ENCODE measurements around the gene CCNYL1.

CCNYL1 gene

DNA sequence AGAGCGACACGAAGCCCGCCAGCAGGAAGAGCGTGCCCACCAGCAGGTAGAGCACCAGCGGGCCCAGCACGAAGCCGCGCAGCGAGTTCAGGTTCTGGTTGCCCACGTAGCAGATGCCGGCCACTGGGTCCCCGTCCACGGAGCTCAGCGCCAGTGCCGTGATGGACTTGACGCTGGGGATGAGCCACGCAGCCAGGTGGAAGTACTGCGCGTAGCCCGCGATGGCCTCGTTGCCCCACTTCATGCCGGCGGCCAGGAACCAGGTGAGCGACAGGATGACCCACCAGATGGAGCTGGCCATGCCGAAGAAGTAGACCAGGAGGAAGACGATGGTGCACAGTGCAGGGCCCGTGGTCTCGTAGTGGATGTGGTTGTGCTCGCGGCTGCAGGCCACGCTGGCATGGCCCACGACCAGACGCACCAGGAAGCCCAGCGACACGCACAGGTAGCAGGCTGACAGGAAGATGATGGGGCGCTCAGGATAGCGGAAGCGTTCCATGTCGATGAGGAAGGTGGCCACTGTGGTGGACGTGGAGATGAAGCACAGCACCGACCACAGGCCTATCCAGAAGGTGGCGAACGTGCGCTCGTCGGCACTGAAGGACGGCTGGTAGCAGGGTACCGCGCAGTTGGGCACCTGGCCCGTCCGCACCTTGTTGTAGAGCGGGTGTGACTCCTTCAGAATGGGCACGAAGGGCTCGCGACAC is 56.2 kb downstream of the CCNYL1 start:
- DNase-seq: no peak

DNA sequence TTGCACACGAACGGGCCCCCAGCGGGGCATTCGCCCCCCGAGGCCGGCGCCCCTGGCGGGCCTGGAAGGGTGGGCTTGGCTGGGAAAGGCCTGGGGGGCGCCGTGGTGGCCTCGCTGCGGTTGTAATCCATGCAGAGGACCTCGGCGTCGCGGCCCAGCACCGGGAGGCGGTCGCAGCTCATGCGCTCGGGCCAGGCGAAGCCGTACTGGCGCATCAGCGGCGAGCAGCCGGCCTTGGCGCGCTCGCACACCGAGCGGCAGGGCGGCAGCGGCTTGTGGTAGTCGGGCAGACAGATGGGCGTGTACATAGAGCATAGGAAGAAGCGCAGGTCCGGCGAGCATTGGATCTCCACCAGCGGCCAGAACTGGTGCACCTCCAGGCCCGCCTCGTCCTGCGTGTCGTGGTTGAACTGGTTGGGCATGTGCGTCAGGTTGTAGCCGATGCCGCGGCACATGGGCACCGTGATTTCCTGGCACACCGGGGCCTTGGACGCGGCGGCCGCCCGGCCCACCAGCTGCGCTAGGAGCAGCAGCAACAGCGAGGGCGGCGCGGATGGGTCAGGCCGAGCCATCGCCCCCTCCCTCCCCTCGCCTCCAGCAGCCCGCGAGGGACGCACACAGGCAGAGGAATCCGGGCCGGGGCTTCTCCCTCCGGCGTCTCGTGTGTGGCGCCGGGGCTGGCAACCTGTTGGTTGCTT is 56.9 kb downstream of the CCNYL1 start:
- no peak for DNase-seq

DNA sequence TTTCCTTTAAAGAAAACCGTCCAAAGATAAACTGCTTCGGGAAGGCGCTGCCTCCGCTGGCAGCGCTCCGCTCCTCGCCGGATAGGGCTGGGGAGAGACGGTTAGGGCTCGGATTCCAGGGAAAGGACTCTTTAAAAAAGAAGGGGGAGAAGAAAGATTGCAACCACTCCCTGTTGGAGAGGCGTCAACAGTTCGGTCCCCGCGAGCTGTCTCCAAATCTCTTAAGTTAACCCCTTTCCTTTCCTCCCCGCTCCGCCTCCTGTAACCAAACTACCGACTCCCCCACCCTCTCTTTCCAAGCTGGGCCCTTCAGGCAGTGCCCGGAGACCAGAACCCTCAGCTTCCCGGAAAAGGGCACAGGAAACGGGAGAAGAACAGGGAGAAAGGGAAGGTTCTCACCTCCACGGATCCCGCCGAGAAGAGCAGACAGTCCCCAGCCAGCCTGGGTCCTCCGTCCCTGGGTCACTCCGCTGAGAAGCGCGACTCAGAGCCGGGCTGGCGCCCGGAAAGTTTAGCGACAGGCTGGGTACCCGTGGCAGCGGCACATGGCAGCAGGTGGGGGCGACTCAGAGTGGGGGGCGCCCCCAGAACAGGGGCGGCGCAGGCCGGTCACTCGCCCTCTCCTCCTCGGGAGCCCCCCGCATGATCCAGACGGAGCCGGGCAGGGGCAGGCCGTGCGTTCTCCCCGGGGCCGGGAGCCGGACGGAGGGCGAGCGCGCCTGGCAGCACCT is 57.6 kb downstream of the CCNYL1 start:
- peak; percentile 20 to 30 for DNase-seq

DNA sequence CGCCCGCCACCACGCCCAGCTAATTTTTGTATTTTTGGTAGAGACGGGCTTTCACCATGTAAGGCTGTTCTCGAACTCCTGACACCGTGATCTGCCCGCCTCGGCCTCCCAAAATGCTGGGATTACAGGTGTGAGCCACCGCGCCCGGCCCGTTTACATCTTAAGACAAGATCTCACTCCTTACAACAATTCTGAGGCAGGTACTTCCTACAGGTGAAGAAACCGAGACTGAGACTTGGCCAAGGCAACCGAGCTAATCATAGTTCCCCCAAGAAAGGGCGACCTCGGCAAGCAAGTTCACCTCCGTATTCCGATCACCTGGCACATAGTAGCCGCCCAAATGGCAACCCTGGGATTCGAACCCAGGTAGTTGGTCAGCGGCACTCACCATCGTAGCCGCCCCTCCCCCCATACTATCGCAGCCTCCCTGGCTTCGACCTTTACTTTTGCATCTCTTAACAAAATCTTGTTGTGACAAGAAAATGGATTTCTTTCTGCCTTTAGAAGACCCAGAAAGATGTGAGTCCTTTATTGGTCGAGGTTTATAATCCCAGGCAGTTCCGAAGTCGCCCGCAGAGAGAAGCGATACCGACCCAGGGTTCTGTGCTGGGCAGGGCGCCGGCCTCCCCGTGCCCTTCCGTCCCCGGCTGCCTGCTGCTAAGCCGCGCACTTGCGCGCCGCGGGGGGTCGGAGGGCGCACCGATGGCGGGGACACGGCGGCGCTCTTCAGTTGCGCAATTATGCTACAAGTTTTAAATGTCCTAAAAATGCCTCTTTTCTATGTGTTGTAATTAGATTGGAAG is 59.4 kb downstream of the CCNYL1 start:
- no peak for DNase-seq

DNA sequence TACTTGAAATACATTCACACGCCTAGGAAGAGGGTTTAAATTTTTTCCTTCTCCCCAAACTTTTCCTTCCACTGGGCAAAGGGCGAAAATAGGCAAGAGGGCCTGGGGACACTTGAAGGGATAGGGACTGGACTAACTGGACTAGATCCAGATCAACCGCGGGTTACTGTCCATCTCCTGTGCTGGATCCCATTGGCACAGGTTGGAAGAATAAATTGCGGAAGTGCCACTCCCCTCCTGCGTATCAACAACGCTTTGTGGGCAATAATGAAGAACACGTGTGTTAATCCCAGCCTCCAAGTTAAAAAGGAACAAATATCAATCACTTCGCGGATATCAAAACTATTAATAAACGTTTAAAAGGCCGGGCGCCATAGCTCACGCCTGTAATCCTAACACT is 60.0 kb downstream of the CCNYL1 start:
- DNase-seq: no peak

DNA sequence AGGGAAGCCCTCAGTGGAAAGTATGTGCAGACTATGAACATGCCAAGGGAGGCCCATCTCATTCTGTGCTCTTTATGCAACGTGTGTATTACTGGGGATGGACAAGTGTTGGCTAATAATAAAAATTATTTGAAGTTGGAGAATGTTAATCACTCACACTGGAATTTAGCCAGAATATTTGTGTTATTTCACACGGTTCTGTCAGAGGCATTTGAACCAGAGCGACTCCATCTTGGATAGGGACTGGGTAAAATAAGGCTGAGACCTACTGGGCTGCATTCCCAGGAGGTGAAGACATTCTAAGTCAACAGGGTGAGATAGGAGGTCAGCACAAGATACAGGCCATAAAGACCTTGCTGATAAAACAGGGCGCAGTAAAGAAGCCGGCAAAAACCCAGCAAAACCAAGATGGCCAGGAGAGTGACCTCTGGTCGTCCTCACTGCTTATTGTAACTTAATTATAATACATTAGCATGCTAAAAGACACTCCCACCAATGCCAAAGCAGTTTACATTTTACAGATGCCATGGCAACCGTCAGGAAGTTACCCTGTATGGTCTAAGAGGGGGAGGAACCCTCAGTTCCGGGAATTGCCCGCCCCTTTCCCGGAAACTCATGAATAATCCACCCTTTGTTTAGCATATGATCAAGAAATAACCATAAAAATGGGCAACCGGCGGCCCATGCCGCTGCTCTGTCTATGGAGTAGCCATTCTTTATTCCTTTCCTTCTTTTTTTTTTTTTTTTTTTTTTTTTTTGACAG is 60.8 kb downstream of the CCNYL1 start:
- DNase-seq: no peak

DNA sequence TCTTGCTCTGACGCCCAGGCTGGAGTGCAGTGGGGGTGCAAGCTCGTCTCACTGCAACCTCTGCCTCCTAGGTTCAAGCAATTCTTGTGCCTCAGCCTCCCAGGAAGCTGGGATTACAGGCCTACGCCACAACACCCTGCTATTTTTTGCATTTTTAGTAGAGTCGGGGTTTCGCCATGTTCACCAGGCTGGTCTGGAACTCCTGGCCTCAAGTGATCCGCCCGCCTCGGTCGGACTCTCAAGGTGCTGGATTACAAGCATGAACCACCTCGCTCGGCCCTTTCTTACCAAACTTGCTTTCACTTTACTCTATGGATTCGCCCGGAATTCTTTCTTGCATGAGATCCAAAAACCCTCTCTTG is 61.4 kb downstream of the CCNYL1 start:
- no peak for DNase-seq

DNA sequence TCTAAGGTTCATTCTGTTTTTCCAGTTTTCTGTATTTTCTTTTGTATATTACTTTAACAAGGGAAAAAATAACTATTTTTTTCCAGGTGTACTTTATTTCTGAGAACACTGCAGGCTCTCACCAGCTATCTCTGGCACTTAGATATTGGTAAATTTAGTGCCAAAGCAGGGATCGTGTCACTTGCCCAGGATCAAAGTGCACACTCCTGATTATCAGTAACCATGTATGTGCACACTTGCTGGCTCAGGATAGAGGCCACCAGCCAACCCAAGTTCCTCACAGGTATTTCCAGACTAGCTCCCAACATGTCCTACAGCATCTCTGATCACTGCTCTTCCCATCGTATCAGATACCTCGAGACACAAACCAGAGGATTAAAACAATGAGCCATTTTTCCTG is 64.0 kb downstream of the CCNYL1 start:
- DNase-seq: no peak

DNA sequence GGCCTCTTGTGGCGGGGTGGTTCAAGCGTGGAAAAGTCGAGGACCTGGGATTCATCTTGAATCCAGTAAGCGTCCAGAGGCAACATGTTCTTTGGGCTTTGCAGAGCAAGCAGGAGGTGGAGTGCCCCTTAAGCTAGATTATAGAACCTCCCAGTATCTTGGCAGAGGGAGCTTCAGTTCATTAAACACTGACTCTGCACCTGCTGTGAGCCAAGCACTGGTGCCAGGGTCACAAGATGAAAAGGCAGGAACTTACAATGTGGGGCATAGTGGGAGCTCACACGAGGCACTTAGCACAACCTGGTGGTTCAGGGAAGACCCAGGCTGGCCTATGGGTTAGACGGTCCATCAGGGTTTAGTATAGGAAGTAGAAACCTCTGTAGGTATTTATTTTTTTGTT is 65.7 kb downstream of the CCNYL1 start:
- DNase-seq: no peak

DNA sequence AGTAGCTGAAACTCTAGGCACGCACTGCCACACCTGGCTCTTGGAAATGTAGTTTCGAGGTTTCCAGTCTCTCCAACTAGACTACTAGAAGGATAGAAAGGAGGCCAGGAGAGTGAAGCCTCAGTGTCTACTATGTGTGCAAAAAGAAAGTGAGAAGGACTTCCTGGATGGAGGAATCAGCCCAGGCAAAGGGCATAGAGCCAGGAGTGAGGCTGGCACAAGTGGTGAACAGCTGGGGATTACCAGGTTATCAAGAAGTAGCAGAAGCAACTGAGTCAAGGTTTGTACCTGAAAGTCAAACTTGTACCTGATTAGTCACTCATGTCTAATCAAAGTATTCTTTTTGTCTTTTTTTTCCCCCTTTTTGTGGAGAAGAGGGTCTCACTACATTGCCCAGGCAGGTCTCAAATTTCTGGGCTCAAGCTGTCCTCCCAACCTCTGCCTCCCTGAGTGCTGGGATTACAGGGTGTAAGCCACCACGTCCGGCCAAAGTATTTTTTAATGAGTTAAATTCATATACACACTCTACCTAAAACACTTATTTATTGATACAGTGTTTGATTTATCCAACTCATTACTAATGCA is 67.0 kb downstream of the CCNYL1 start:
- no peak for DNase-seq

DNA sequence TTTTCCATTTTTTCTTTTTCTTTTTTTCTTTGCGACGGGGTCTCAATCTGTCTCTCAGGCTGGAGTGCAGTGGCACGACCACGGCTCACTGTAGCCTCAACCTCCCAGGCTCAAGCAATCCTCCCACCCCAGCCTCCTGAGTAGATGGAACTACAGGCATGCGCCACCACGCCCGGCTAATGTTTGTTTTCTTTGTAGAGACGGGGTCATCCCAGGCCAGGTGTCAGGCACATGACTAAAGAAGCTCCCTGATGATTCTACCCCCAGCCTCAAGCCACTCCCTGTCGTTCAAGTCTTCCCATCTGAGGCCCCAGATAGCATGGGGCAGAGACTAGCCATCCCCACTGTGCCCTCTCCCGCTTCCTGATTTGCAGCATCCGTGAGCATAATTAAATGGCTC is 68.1 kb downstream of the CCNYL1 start:
- DNase-seq: no peak

DNA sequence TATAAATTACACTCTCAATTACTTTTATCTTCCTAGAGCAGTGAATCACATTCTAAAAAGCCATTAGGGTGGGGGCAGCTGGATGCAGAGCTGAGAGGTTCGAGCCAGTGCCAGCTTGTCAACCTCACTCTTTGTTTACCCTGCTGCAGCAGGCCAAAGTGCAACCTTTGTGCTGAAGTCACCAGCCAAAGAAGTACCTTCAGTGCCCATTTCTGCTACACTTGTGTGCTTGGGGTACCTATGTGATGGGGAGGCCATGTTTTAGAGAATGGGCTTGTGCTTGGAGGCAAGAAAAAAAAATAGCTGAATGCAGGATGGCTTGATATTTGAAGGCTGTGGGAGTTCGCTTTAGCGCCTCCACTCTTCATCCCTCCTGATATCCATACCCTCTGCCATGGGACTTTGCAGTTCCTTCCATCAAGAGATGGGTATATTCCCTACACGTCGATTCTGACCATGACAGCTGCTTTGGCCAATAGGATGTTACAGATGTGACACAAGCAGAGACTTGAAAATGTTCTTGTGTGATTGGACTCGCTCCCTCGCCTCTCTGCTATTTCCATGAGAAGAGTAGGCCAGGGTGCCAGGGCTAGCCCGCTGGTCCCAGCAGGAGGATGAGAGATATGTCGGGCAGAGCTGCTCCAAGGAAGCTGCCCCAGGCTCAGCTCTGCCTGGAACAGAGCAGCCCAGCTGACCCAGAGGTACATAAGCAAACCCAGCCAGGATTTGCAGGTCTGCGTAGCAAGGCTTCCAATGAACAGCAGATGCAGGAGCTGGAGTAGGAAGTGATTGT is 71.0 kb downstream of the CCNYL1 start:
- DNase-seq: no peak

DNA sequence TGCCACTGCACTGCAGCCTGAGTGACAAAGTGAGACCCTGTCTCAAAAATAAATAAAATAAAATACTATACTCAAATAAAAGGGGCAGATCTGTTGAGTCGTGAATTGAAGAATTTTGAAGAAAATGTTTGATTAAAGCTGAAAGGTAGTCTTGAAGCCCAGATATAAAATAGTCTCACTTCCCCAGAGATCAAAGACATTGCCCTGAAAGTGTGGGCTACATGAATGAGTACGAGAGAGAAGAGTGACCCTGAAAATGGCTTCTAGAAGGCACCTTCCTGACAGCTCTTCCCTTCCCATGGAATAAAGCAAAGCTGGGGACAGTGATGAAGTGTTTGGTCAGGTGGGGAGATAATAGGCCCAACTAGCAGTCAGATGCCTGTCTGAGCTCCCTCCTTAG is 72.1 kb downstream of the CCNYL1 start:
- DNase-seq: no peak

DNA sequence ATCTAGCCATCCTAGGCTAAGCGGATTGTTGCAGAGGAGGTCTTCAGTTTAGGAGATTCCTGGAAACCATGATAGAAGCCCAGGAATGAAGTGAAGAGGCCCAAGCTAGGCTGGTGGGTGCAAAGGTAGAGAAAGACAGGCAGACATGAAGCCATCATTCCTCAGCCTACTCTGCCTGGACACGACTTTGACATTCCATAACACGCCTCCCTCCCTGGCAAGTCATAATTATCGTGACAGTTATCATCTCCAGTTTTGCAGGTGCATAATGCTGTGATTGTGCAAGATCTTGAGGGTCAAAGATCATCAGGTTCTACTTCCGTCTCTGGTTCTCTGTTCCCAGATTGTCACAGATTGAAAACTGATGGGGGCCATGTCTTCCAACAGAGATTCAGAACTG is 73.5 kb downstream of the CCNYL1 start:
- DNase-seq: no peak

DNA sequence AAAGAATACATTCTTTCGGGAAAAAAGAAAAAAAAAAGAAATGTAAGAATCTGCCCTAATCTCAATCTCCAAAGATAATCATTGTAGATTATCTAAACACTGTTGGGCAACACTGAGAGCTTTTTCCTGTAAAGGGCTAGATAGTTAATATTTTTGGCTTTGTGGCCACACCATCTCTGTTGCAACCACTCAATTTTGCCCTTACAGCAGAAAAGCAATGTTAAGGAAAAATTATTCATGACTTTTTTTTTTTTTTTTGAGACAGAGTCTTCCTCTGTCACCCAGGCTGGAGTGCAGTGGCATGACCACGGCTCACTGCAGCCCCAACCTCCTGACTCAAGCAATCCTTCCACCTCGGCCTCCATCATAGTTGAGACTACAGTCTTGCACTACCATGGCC is 75.6 kb downstream of the CCNYL1 start:
- DNase-seq: peak; percentile 80 to 82

DNA sequence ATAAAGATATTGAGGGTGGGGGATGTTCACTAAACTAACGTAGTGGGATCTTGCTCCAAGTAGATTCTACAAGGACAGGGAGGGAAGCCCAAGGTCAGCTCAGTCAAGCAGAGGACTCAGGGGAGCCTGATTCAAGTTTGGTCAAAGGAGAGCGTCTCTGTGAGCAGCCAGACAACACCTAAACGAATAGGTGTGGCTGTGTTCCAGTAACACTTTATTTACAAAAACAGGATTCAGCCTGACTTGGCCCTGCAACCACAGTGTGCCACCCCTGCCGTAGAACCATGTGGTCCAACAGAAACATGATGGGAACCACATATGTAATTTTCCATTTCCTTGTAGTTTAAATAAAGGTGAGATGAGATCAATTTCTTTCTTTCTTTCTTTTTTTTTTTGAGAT is 76.4 kb downstream of the CCNYL1 start:
- DNase-seq: no peak

DNA sequence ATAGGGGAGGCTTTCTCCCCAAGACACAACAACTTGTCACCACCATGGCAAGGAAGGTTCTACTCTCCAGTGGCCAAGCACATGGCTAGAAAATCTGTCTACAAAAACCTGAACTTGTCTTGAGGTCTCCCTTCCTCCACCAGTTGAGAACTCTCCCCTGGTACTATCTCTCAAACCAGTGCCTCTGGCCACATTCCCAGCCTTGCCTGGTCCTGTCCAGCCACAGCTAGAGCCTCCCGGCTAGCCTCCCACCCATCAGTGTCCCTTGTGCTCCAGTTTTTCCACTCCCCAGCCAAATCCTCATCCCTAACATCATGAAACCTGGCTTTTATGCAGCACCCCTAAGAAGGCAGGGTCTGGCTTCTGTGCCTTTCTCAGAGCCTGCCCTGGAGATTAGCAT is 79.5 kb downstream of the CCNYL1 start:
- no peak for DNase-seq

DNA sequence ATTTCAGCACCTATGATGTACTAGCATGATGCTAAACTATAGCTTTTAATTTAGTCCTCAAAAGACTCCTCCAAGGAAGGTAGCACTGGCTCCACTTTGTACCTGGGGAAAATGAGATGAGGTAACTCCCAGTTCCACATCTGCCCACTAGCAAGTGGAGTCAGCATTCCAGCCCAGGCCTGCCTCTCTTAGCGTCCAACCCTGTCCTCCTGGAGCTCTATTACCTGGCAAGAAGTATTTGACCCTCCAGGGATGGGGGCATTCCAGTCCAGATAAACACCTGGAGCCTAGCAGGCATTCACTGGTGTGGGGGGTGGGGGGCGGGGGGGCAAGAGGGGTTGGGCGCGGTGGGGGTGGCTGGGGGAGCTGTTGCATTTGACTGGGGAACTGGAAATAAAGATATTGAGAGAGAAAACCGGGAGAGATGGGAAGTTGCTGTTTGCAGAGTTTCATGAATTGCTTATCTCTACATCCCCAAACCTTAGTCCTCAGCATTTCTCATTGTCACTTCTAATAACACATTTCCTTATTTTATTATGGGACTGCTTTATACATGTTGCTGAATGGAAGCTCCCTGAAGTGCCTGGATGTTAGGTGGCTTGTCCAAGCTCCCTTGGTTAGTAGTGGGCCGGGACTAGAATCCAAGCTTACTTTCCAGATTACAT is 80.3 kb downstream of the CCNYL1 start:
- peak; percentile 60 to 70 for DNase-seq

DNA sequence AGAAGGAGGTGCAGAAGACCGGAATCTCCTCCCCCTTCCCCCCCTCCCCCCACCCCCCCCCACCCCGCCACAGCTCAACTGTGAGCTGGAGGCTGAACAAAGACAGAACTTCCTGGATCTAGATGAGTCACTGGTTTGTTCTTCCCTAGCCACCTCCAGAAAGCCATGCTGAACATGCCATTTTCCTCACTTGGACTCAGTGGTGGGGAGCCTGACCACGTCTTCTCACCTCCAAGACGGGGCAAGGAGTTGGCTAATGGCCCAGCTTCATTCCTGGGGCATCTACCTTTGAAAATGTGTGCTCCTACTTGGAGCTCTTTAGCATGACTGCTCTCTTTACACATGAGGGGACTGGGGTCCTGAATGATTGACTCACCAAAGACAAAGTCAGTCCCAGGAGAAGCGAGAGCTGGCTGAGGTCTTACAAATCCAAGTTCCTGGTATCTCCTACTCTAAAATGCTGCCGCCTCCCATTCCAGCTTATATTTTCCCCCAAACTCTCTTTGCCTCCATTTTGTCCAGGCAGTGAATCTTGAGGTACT is 80.9 kb downstream of the CCNYL1 start:
- DNase-seq: peak; percentile 60 to 70

DNA sequence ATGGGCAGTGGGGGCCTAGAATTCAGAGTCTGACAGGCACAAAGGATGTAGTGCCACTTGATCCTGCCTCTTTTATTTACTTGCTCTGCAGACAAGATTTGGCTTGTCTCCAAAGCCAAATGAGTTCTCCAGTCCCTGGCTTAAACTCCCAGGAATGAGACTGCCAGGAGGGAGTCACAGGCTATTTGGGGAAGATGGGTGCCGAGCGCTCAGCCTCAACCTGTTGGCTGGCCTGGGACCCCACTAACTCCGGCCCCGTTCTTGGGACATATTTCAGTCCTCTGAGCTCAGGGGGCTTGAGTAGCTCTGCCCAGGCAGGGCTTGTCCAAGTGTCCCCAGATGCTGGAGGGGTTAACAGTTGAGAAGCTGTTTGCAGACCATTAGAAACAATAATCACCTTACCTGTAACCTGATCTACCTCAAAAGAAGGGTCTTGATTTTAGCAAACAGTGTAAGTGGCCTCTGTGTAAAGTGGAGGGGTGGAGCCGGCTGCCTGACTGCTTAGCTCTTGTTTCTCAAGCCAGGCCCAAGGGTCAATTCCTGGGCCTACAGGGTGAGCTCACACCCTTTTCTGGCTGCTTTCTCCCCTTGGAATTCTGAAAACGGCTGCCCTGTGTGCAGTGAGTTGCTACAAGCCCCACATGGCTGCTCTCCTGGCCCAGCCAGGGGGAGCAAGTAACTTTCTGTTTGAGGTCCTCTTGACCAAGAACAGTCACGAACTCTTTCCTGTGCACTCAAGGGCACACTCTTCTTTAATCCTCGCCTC is 85.3 kb downstream of the CCNYL1 start:
- DNase-seq: no peak
